HEK293 (cell line): ENCODE measurements around the gene PKLR.

ENCODE experiments used
- CTCF ChIA-PET: fragments of 350-600 bp; formaldehyde crosslinking; extraction: SDS; loops from one replicate; lab custom pipeline; 2021; ENCODE audit warnings: antibody characterized with exemption; lab: Yijun Ruan, JAX
- POLR2A ChIA-PET: fragments of 300-600 bp; formaldehyde crosslinking; extraction: SDS; loops from one replicate; lab custom pipeline; 2020; ENCODE audit warnings: antibody characterized with exemption, inconsistent platforms; lab: Yijun Ruan, JAX
- H3K27ac ChIP-seq: fragments of 200-500 bp; sonication (Bioruptor generic); 2 replicates; pipeline ENCODE4 v1.5.1; 2014; ENCODE audit warnings: low read depth, low read length, control low read depth, inconsistent platforms; ENCODE audit errors: extremely low read depth
- H3K36me3 ChIP-seq, 2 experiments: fragments of 200-500 bp in 1 of 2; sonication (Bioruptor generic) in 1 of 2; 1 replicate in 1 of 2; 2 replicates in 1 of 2; pipeline ENCODE4 v1.5.1; 2014 to 2017; ENCODE audit warnings: inconsistent platforms in 2 of 2, low read length in 2 of 2; ENCODE audit not compliant: control insufficient read depth in 2 of 2, insufficient read depth in 1 of 2
- H3K4me1 ChIP-seq: fragments of 200-500 bp; sonication (Bioruptor generic); 2 replicates; pipeline ENCODE4 v1.5.1; 2014; ENCODE audit warnings: mild to moderate bottlenecking, low read length, inconsistent platforms; ENCODE audit not compliant: control insufficient read depth, insufficient read depth
- H3K4me3 ChIP-seq: 2 replicates; pipeline ENCODE4 v1.5.1; 2011; ENCODE audit warnings: low read depth, mild to moderate bottlenecking, control low read depth, low read length, moderate library complexity
- H3K9me3 ChIP-seq: fragments of 200-500 bp; sonication (Bioruptor generic); 2 replicates; pipeline ENCODE4 v1.5.1; 2014; ENCODE audit warnings: low read depth, low read length, inconsistent platforms; ENCODE audit not compliant: control insufficient read depth, insufficient read depth
- AEBP2 ChIP-seq: fragments of 450-650 bp; formaldehyde crosslinking; IDR thresholded peaks from 2 replicates; pipeline ENCODE4 v1.5.1; 2016; ENCODE audit warnings: missing biosample characterization, missing genetic modification characterization, borderline replicate concordance
- GLIS2 ChIP-seq: fragments of 450-650 bp; formaldehyde crosslinking; IDR thresholded peaks from 2 replicates; pipeline ENCODE4 v1.5.1; 2016; ENCODE audit warnings: missing biosample characterization, missing genetic modification characterization
- HIC1 ChIP-seq: fragments of 450-650 bp; formaldehyde crosslinking; IDR thresholded peaks from 2 replicates; pipeline ENCODE4 v1.5.1; 2016; ENCODE audit warnings: missing biosample characterization, missing genetic modification characterization
- HOXD13 ChIP-seq: sonication (generic); formaldehyde crosslinking; IDR thresholded peaks from 2 replicates; pipeline ENCODE4 v1.8.0; 2022; ENCODE audit warnings: missing genetic modification reagents, borderline replicate concordance
- OSR2 ChIP-seq: fragments of 450-650 bp; formaldehyde crosslinking; IDR thresholded peaks from 2 replicates; pipeline ENCODE4 v1.5.1; 2016; ENCODE audit warnings: missing biosample characterization, missing genetic modification characterization
- YY1 ChIP-seq: fragments of 450-650 bp; formaldehyde crosslinking; IDR thresholded peaks from 2 replicates; pipeline ENCODE4 v1.5.1; 2018; ENCODE audit warnings: missing biosample characterization, missing genetic modification characterization
- ZBTB17 ChIP-seq: fragments of 450-650 bp; formaldehyde crosslinking; IDR thresholded peaks from 2 replicates; pipeline ENCODE4 v1.5.1; 2016; ENCODE audit warnings: missing biosample characterization, missing genetic modification characterization
- ZFP37 ChIP-seq: fragments of 450-650 bp; formaldehyde crosslinking; IDR thresholded peaks from 2 replicates; pipeline ENCODE4 v1.5.1; 2016; ENCODE audit warnings: missing biosample characterization, missing genetic modification characterization
- ZFP69B ChIP-seq: fragments of 450-650 bp; formaldehyde crosslinking; IDR thresholded peaks from 2 replicates; pipeline ENCODE4 v1.5.1; 2016; ENCODE audit warnings: missing biosample characterization, missing genetic modification characterization
- ZNF132 ChIP-seq: fragments of 450-650 bp; formaldehyde crosslinking; IDR thresholded peaks from 2 replicates; pipeline ENCODE4 v1.5.1; 2017; ENCODE audit warnings: missing biosample characterization, missing genetic modification characterization, borderline replicate concordance
- ZNF155 ChIP-seq: fragments of 450-650 bp; formaldehyde crosslinking; IDR thresholded peaks from 2 replicates; pipeline ENCODE4 v1.5.1; 2016; ENCODE audit warnings: missing biosample characterization, missing genetic modification characterization
- ZNF292 ChIP-seq: fragments of 450-650 bp; formaldehyde crosslinking; IDR thresholded peaks from 2 replicates; pipeline ENCODE4 v1.5.1; 2016; ENCODE audit warnings: low read depth, missing biosample characterization, missing genetic modification characterization, borderline replicate concordance
- ZNF341 ChIP-seq: fragments of 450-650 bp; formaldehyde crosslinking; IDR thresholded peaks from 2 replicates; pipeline ENCODE4; 2016; ENCODE audit warnings: low read depth, missing biosample characterization, missing genetic modification characterization
- ZNF416 ChIP-seq: fragments of 450-650 bp; formaldehyde crosslinking; IDR thresholded peaks from 2 replicates; pipeline ENCODE4 v1.5.1; 2016; ENCODE audit warnings: missing biosample characterization, missing genetic modification characterization
- ZNF423 ChIP-seq: fragments of 450-650 bp; formaldehyde crosslinking; IDR thresholded peaks from 2 replicates; pipeline ENCODE4 v1.5.1; 2016; ENCODE audit warnings: missing biosample characterization, missing genetic modification characterization
- ZNF433 ChIP-seq: fragments of 450-650 bp; formaldehyde crosslinking; IDR thresholded peaks from 2 replicates; pipeline ENCODE4 v1.5.1; 2016; ENCODE audit warnings: missing biosample characterization, missing genetic modification characterization, low read depth
- ZNF513 ChIP-seq: fragments of 450-650 bp; IDR thresholded peaks from 2 replicates; pipeline ENCODE4 v1.5.1; 2018; ENCODE audit warnings: missing biosample characterization, missing genetic modification characterization
- ZNF529 ChIP-seq: fragments of 450-650 bp; formaldehyde crosslinking; IDR thresholded peaks from 2 replicates; pipeline ENCODE4 v1.5.1; 2017; ENCODE audit warnings: missing genetic modification characterization, missing biosample characterization; ENCODE audit not compliant: insufficient replicate concordance
- ZNF549 ChIP-seq: fragments of 450-650 bp; IDR thresholded peaks from 2 replicates; pipeline ENCODE4 v1.5.1; 2018; ENCODE audit warnings: missing biosample characterization, missing genetic modification characterization, mild to moderate bottlenecking, inconsistent platforms, moderate library complexity
- ZNF571 ChIP-seq: fragments of 450-650 bp; formaldehyde crosslinking; IDR thresholded peaks from 2 replicates; pipeline ENCODE4 v1.5.0; 2017; ENCODE audit warnings: missing biosample characterization, missing genetic modification characterization
- ZNF629 ChIP-seq: fragments of 450-650 bp; formaldehyde crosslinking; IDR thresholded peaks from 2 replicates; pipeline ENCODE4 v1.5.1; 2017; ENCODE audit warnings: missing biosample characterization, missing genetic modification characterization
- ZNF645 ChIP-seq: fragments of 450-650 bp; formaldehyde crosslinking; IDR thresholded peaks from 2 replicates; pipeline ENCODE4; 2016; ENCODE audit warnings: missing biosample characterization, missing genetic modification characterization
- ZNF704 ChIP-seq: fragments of 450-650 bp; formaldehyde crosslinking; IDR thresholded peaks from 2 replicates; pipeline ENCODE4 v1.5.1; 2016; ENCODE audit warnings: missing biosample characterization, missing genetic modification characterization
- ZNF76 ChIP-seq: fragments of 450-650 bp; formaldehyde crosslinking; IDR thresholded peaks from 2 replicates; pipeline ENCODE4; 2016; ENCODE audit warnings: low read depth, missing biosample characterization, missing genetic modification characterization, borderline replicate concordance
- ZSCAN5A ChIP-seq: fragments of 450-650 bp; formaldehyde crosslinking; IDR thresholded peaks from 2 replicates; pipeline ENCODE4 v1.5.1; 2016; ENCODE audit warnings: missing biosample characterization, missing genetic modification characterization

Gene PKLR

GRCh38 chr1:155261852-155262673 is 39.2 kb downstream of the PKLR start, which contains the start of gene SCAMP3:
SCAMP3 (minus strand) TSS chr1:155262360; CDS start chr1:155262151, 209 bp downstream.
- Histone ChIP-seq H3K27ac (peak within 1 kb of the TSS; percentile 61), H3K4me1 (no peaks in the 10 kb centered on the region), H3K9me3 (no peaks in the 10 kb centered on the region), H3K4me3 (peak within 1 kb of the TSS; percentile 91), H3K36me3 (peaks cover 10 to 74% of the 10 kb centered on the region in 2 experiments)
- POLR2A ChIA-PET, result interaction anchor here (0.6 to 4.2 kb wide), 16 partner anchors 10 to 89 kb away, joined by 3 to 54 read pairs (median 4); partner anchors contain the start of genes CLK2, HCN3 and KRTCAP2
- CTCF ChIA-PET, result interaction anchor here (0.6 to 6.2 kb wide), 4 partner anchors 12 to 335 kb away, joined by 3 to 91 read pairs (median 6); no protein-coding TSS in a partner anchor
- TF ChIP-seq ZFP37 (peak; percentile 62; the same call in 1 of the 2 replicates), ZNF155 (tag by site-specific recombination) (no peak), ZNF132 (no peak), ZNF549 (tag by site-specific recombination) (no peak), OSR2 (tag by site-specific recombination) (peak; percentile 97), ZNF341 (peak; percentile 74), GLIS2 (tag by site-specific recombination) (peak; percentile 62), ZNF292 (no peak), ZNF416 (no peak), ZNF513 (tag by site-specific recombination) (no peak), HOXD13 (CRISPR knock-in tag) (no peak), HIC1 (peak; percentile 97), YY1 (0 out of 2 replicates have a peak, but pooled peaks have one; percentile 14), ZSCAN5A (tag by site-specific recombination) (peak; percentile 28; the same call in 1 of the 2 replicates), AEBP2 (tag by site-specific recombination) (no peak), ZNF433 (no peak), ZNF76 (tag by site-specific recombination) (peak; percentile 98), ZNF629 (tag by site-specific recombination) (peak; percentile 70), ZNF704 (no peak), ZNF571 (tag by site-specific recombination) (no peak), ZBTB17 (tag by site-specific recombination) (peak; percentile 97), ZNF529 (tag by site-specific recombination) (no peak), ZFP69B (tag by site-specific recombination) (no peak), ZNF423 (no peak), ZNF645 (tag by site-specific recombination) (no peak)
